HG02884 (cell line): ENCODE results near the gene CDH26.

Source experiments
- ATAC-seq: cut with Tn5 transposase; IDR thresholded peaks from one replicate; pipeline ENCODE4 v1.9.1; 2021; ENCODE audit warnings: mild to moderate bottlenecking, moderate library complexity; ENCODE audit not compliant: unreplicated experiment

The CDH26 gene

GRCh38 chr20:60010689-60011458, 52.7 kb downstream of the CDH26 start:
- no peak for ATAC-seq

- ATAC-seq = no peak
Observed at GRCh38 chr20:60011512-60012507, 53.6 kb downstream of the CDH26 start.

DNA sequence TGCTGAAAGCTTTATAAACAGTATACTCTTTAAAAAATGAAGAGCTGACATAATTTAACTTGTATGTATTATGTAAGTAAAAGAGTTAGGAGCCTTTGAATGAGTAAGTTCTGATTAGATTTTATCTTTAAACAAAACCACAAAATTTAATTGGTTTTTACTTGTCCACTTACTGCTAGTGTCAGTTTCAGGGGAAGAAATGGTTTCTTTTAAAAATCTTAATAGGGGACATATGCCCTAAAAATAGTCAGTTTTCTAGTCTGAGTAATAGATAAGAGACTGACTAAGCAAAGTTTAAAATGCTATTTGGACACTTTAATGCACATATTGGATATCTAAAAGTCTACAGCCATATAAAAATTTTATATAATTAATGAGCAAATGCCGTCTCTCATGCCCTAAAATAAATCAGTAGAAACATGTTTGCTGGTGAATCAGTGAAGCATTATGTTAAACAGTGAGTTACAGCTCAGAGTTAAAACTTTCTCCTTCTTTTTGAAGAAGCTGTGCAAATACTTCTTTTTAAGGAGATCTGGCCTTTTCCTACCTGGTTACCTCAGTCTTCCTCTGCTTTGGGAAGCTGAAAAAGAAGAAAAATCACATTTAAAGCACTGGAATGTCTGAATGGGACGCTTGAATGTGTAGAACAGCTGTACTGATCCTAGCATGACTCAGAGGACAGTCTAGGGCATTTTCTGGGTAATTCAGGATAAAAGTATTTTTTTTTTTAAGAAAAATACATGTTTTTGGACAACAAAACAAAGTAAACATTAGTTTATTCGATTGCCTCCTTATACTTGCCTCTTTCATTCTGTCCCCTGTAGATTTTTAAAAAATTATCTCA, 55.3 kb downstream of the CDH26 start:
- no peak for ATAC-seq

GRCh38 chr20:60016406-60016805, 58.2 kb downstream of the CDH26 start:
- no peak for ATAC-seq

- no peak for ATAC-seq
Observed at GRCh38 chr20:60020251-60020650, 62.0 kb downstream of the CDH26 start.

DNA sequence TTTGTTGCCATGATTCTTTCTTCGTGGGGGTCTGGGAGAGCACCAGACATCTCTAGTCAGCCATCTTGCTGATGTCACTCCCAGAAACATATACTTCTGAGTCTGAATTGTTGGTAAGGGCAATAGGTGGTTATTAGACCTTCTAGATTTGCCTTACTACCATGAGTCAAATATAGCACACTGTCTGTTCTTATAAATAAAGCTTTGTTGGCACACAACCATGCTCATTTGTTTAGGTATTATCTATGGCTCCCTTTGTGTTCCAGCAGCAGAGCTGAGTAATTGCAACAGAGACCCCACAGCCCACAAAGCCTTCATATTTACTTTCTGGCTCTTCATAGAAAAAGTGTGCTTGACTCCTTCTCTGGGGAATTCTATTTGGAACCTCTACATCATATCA, 62.9 kb downstream of the CDH26 start:
- no peak for ATAC-seq

GRCh38 chr20:60022849-60023248, 64.6 kb downstream of the CDH26 start:
- ATAC-seq = no peak

GRCh38 chr20:60024245-60024644, 66.0 kb downstream of the CDH26 start:
- ATAC-seq = no peak

DNA sequence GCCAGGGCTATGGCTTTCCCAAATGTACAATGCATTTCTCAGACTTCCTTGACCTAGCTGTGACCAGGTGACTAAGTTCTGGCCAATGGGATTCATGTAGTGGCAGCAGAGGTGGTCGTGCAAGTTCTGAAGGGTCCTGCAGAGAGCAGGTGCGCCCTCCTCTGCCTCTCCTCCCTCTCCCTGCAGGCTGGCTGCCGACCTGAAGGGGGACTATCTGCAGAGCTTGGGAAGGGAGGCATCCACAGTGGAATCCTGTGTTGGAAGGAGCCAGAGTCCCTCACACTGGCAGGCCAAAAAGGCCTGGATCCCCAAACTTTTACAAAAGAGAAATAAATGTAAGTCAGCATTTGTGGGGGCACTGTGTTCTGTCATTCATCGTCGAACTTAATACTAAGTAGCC, 66.6 kb downstream of the CDH26 start:
- no peak for ATAC-seq

DNA sequence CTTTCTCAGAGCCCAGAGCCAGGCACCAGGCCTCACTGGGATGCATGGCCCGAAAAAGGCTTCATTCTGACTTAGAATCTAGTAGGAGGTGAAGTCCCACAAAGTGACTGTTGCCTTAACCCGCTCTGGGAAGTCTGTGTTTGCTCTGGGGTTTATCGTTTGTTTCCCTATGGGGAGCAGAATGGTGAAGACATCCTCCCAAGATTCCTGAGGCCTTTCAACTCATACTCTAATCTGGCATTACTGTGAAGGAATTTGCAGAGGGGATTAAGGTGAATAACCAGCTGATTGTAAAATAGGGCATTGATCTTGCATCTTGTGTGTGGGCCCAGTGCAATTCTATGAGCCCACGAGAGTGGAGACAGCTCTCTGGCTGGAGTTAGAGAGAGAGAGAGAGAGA, 67.8 kb downstream of the CDH26 start:
- no peak for ATAC-seq

GRCh38 chr20:60030471-60030870, 72.2 kb downstream of the CDH26 start:
- ATAC-seq = no peak

GRCh38 chr20:60031107-60031506, 72.9 kb downstream of the CDH26 start:
- ATAC-seq = no peak

GRCh38 chr20:60034231-60035110, 76.2 kb downstream of the CDH26 start:
- ATAC-seq = no peak

DNA sequence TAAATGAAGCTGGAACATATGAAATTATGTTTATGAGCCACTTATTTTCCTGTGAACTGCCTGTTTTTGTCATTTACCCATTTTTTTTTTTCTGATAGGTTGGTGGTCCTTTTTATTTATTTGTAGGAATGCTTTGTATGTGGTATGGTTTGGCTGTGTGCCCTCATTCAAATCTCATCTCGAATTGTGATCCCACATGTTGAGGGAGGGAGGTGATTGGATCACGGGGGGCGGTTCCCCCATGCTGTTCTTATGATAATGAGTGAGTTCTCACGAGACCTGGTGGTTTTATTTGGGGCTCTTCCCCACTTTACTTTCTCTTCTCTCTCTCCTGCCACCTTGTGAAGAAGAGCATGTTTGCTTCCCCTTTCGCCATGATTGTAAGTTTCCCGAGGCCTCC, 77.3 kb downstream of the CDH26 start:
- ATAC-seq = no peak

- ATAC-seq = no peak
Observed at GRCh38 chr20:60036346-60036745, 78.1 kb downstream of the CDH26 start.

GRCh38 chr20:60036746-60037499, 78.7 kb downstream of the CDH26 start:
- no peak for ATAC-seq

DNA sequence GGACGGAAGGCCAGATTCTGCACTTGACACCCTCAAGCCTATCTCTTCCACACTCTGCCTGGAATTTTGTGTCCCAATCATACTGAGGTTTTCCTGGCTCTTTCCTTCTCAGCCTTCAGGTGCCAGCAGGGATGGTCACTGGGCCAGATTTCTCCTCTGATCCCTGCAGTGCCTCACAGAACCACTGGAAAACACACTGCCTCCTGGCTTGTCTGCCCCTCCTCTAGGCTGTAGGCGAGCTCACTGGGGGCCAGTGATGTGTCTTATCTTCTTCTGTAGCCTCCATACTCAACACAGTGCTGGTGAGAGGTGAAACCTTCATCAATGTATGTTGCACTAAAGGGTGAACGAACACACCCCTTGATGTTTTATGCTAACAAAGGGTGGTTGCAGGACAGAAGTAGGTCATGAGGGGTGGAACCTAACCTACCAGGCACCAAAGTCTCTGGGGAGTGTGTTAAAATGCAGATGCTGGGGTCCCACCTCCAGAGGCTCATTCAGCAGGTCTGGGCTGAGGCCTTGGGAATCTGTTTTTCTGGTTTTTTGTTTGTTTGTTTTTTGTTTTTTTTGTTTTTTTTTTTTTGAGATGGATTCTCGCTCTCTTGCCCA, 80.3 kb downstream of the CDH26 start:
- no peak for ATAC-seq

DNA sequence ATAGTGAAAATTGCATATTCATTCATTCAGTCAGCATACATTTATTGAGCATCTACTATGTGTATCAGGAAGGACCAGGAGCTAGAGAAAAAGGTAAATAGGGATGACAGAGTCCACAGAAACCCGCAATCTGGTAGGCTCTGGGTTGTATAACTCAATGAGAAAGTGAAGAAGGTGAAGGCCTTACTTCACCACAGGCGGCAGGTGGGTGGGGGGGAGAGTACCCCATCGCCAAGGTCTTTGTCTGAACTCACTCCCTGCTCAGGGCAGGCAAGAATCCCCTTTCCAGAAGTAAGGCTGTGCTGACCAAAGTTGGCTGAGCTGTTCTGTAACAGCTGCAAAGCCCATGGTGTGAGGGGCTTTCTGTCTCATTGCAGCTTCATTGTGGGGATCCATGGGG, 81.3 kb downstream of the CDH26 start:
- no peak for ATAC-seq
